Activated effector memory CD4-positive, alpha-beta T cell treated with Interleukin-2 at 50 U/mL for 16 hours (primary cell): ENCODE results near the gene UBAP1.
"Not testable (repeated sequence)": the region's sequence is repeated elsewhere in the genome, so short reads cannot be mapped to it uniquely, and the experiment has no call there.

ENCODE experiments used
- DNase-seq: peaks from one replicate; pipeline ENCODE4 v3.0.0-alpha.2; 2020

Gene UBAP1

DNA sequence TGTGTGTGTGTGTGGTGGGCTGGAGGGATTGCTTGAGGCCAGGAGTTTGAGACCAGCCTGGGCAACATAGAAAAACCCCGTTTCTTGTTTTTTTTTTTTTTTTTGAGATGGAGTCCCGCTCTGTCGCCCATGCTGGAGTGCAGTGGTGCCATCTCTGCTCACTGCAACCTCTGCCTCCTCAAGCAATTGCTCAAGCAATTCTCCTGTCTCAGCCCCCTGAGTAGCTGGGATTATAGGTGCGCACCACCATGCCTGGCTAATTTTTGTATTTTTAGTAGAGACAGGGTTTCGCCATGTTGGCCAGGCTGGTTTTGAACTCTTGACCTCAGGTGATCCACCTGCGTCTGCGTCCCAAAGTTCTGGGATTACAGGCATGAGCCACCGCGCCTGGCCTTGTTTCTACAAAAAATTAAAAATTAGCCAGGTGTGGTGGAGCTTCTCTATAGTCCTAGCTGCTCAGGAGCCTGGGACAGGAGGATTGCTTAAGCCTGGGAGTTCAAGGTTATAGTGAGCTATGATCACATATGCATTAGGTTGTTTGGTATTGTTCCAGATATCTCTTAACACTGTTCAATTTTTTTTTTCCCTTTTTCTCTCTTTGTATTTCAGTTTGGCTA lies 47.4 kb downstream of the UBAP1 start:
- DNase-seq, result not testable (repeated sequence)

DNA sequence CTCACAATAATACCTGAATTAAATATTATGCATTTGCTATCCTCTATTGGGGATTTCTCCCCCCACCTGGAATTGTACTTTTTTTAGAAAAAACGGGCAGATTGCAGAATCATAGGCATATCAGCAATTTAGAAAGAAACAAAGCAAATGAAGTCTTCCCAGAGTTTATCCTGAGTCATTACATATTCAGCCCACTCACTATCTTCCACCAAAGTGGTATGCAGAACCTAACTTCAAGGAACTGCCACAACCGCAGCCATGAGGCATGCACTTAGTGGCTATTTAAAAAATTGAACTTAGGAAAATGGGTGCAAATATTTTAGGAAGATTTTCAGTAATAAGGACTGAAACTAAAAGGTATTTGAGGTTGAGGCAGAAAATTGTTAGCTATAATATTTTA lies 48.6 kb downstream of the UBAP1 start:
- no peak for DNase-seq

DNA sequence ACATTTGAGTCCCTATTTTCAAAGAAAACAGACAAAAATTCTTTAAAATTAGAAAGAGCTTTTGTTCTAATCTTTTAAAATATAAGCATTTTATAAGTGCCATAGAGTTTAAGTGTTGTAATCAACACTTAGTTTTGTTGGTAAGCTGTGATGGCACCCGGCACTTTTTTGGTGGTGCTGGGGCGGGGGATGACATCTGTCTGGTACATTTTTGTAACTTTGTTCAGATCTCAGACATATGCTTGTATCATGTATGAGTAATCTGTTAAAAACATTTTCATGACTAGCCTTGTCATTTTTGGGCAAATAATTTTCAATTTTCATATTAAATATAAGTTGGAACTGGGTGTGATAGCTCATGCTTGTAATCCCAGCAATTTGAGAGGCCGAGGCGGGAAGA lies 51.7 kb downstream of the UBAP1 start:
- no peak for DNase-seq

DNA sequence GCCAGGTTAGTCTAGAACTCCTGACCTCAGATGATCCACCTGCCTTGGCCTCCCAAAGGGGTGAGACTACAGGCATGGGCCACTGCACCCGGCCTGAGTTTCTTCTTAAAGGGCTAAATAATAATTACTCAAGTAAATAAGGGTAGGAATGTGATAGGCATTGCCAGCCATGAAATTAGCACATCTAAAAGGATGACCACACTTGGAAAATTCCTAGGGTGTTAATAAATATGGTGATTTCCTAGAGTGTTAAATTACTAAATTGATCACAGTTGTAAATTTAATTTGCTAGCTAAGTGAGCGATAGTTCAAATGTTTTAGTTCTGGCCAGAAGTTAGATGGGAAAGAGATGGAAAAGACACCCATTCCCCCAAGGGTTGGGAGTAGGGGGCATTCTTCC lies 53.4 kb downstream of the UBAP1 start:
- DNase-seq, result no peak

DNA sequence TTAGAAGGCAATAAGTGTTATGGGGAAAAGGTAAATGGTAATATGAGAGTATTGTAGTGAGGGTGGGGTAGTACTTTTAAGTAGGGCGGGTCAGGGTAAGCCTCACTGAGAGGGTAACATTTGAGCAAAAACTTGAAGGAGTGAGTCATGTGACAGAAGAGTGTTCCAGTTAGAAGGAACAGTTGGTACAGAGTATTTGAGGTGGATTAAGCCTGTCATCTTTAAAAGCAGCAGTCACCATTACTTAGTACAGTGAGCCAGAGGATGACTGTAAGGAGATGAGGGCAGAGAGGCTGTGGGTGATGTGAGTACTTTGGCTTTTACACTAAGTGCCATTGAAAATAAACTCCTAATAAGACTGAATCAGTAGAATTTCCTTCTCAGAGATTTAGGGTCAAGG lies 54.8 kb downstream of the UBAP1 start:
- no peak for DNase-seq

DNA sequence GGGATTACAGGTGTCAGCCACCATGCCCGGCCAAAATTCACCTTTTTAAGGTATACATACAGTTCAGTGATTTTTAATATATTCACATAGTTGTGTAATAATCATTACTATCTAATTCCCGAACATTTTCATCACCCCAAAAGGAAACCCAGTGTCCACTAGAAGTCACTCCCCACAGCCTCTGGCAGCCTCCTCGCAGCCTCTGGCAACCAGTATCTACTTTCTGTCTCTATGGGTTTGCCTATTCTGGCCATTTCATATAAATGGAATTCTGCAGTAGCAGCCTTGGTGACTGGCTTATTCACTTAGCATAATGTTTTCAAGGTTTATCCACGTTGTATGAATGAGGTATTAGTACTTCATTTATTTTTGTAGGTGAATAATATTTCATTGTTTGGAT lies 59.0 kb downstream of the UBAP1 start:
- no peak for DNase-seq

DNA sequence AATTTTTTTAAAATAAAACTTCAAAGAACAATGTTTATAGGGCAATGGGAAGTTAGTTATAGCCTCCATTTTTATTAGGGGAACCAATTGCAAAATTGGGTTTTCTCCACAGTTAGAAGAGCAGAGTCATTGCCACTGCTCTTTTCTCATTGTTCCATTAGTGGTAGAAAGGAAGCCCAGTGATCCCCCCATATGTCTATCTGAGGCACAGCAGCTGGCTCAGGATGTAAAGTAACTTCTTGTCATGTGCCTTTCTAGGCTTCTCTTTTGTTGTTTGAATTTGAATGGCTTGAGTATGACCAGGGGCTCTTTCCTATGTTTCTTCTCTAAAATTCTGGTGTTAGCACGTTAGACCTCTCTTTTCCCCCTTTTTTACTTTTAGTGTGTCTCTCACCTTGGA lies 61.2 kb downstream of the UBAP1 start:
- DNase-seq, result no peak

DNA sequence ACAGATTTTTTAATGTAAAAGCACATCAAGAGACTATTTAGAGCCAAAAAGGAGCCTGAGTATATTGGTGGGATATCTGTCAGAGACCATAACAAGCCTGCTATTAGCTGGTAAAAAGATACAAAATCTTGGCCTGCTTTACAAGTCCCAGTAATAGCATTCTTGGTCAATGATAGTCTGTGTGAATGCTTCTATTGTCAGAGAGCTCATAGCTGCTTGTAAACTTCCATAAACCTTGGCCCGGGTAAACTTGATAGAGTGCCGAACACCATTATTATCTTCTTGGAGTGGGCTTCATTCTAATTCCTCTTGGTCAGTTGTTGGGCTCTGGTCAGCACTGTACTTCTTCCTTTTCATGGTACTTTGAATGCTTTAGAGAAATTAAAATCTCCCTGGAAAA lies 64.0 kb downstream of the UBAP1 start:
- no peak for DNase-seq

DNA sequence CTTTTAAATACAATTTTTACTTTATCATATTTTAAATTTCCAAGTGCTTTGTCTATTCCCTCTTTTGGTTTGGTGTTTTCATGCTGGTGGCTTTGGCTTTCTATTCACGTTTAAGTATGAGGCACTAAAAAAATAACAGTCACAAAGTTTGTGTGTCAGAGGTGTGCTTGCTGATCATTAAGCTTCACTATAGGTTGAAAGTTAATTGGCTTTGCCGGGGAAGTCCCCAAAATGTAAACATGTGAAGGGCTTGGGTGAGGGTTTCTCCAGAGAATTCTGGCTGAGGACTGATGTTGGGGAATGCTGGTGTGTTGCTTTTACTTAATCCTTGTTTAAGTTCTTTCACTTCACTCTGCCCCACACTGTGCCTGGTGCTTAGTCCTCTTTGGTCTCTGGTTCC lies 66.4 kb downstream of the UBAP1 start:
- DNase-seq, result not testable (repeated sequence)

DNA sequence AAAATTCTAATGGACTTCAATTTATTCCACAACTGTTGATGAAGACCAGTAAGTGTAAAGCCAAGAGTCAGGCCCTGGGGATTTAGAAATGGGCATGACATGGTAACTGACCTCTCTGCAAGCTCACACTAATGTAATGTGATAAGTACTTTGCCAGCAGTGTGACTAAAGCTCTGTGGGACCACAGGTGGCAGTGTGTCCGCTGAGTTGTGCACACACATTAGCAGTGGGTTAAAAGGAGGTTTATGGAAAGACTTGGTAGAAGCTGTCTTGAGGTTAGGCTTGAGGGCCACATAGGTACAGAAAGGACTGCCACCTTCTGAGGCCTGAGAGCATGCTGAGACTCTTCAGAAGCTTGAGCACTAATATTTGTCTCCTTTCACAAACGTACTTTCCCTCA lies 67.6 kb downstream of the UBAP1 start:
- DNase-seq, result no peak

DNA sequence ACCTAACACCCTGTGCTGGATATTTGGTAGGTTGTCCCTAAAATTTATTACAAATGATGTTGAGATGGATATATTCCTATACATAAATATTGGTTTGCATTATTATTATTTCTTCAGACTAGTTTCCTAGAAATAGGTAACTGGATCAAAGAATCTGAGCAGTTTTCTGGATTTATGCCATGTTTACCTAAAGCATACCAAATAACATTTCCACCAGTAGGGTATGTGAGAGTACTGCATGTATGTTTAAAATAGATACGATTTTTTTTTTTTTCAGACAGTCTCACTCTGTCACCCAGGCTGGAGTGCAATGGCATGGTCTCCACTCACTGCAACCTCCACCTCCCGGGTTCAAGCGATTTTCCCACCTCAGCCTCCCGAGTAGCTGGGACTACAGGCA lies 68.9 kb downstream of the UBAP1 start:
- DNase-seq, result not testable (repeated sequence)

DNA sequence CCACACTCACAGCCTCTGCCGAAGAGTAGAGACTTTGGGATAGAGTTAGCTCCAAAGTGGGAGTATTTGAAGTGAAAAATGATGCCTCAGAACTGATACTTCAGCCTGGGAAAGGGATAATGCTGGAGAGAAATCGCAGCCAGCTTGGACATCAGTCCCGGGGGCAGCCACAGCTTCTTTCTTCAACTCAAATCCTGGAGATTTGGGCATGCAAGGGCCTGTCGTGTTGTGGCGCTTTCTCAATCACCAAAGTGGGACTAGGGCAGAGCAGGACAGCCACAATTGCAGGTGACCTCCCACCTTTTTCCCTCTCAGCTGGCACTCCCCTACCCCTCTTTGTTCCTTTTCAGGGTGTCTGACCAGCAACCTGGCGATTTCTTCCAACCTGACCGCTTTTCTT lies 70.4 kb downstream of the UBAP1 start:
- no peak for DNase-seq

DNA sequence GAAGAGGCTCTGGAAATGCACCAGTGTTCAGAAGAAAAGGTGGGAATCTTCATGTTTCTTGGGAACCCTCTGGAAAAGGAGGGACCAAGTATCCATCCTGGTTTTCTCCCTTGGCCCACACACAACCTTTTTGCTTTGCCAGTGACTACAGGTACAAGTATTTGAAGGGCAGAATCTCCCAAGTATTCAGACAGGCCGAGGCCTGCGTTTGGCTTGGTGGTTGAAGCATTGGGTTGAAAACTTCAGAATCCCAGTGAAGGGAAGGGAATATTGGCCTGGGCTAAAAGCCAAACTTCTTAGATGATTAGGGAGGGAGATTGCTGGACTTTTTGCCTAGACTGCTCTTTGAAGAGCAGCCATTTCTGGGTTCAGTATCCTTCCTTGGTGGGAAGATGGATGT lies 71.9 kb downstream of the UBAP1 start:
- no peak for DNase-seq

DNA sequence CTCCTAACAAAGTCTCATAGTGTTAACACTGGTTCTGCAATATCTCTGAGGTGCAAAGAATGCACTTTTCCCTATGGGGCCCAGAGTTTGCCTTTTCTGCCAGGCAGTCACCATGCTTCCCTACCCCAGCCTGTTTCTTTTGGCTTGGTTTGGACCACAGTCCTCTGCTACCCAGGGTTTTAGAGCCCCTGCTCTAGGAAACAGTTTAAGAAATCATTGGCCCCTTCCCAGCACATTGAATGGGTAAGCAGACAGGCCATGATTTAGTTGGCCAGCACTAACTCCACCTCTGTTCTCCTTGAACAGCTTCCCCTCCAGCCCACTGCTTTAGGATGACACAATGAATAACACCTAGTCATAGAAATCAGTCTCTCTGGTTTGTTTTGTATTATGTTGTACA lies 73.2 kb downstream of the UBAP1 start:
- no peak for DNase-seq

DNA sequence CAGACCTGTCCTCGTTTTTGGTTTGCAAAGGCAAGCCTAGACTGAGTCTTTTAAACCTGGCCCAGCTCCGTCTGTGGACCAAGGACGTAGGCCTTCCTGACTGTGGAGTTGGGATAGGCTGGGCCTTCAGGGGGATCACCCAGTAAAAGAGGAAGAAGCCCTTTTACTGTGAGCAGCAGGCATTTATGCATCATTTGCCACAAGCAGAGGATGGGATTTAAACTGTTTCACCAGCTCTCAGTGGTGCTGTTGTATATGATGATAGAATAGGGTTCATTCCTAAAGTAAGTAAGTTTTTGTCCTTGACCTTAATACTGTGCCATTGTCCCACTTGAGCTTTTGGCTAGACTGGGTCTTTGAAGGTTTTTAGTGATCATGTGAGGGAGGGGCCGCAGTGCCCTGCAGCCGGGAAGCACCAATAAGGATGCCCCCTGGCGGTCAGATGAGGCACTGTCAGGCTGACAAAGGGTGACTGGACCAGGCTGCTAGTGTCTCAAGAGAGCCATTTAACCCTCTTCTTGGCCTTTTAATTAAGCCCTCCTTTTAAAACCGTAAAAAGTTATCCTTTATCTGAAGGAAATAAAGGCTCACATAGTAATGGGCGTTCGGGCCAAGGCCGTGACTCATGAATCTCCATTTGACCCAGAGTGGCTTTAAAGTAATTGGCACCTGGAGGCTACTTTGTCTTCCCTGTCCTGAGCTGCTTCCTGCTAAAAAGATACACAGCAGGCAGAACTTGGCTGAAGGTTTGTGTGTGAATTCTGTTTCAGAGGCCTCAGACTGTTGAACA lies 74.0 kb downstream of the UBAP1 start:
- DNase-seq, result peak; percentile 16

DNA sequence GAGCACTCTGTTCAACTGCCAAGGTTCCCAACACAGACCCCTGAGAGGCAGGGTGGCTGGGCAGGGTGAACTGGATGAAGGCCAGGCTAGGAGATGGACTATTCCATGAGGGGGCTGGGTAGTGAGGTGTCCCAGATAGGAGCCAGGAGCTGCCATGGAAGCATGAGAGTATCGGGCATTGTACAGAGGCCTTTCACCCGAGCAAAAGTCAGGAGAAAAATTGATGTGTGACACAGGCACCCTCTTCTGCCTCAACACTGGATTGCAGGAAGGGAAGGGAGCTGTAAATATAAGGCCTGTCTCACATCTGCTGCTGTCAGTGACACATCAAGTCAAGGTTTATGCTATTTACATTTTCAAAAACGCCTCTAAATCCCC lies 74.6 kb downstream of the UBAP1 start:
- DNase-seq, result no peak

DNA sequence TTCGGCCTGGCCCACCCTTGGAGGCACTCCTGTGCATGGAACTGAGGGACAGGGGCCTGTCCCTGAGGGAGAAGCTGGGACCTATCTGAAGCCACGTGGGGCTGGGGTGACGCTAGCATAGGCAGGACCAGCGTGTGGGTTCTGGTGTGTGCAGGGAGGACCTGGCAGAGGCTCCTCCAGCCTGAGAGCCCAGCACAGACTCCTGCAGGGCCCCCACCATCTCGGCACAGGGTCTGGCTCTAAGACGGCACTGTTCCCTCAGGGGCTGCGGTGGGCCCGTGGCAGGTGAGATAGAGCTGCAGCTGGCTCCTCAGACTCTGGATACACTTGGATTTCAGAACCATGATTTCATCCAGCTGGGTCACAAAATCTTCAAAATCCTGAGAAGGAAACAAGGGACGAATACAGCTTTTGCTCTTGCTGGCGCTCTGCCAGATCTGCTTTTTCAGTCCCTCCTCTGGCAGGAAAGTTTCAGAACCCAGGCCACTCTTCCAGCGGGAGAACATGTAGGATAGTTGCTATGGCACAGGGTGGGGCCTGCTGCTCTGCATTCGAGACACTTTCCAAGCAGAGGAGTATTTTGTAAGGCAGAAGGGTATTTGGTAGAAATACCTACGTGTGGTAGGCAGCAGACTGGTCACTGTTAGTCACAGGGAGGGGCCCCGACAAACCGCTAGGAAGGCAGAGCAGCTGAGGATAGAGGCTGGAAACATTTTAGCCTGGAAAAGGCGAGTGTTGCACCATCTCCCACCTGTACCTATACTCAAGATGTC lies 75.5 kb downstream of the UBAP1 start:
- DNase-seq, result no peak

DNA sequence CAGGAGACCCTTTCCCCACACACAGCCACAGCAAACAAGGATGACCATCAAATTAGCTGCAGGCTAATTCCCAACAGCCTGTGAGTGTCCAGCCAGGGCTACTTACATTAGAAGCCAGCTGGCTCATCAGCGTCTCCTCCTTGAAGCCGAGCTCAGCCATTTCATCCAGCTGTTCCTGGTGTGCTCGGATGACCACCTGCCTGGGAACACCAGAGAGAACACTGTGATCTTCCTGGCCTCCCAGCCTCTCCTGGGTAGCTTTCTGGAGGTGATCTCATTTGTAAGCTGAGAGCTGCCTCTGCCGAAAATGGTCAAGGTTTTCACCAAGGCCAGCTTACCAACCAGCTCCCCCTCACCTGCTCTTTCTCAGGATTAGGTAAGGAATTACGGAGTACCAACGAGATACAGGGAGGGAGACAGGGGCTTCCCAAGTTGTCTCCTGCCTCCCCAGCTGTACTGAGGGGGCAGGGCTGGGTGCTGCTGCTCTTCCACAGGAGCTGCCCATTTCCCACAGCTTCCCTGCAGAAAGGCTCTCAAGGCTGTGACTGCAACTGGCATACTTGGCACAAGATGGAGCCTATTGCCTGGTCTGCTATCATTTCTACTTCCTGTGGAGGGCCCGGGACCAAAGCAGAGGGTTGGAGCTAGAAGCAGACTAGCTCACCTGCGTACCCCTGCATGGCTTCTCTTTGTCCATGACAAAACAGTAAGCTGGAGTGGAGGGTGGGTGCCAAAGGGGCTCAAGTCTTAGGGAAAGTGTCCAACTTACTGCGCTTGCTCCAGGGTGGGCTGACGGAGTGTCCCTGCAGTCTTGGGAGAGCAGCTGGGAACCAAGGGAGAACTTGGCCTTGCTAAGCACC lies 76.4 kb downstream of the UBAP1 start:
- DNase-seq, result no peak

DNA sequence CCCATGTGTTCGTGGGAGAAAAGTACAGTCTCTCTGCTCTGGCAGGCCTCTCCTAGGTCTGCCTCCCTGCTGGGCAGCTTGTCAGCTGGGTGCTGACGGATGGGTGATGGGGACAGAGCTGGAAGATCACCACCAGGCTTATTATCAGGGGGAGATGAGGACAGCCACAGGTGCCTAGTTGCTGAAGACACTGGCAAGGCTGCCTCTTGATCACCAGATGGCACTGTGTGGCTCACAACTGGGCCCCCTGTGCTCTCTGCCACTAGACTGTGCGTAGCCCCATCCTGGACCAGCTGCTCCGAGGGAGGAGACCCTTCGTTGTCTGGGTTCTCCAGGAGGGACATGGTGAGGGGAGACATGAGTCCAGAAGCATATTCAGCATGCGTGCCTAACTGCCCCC lies 77.3 kb downstream of the UBAP1 start:
- no peak for DNase-seq

DNA sequence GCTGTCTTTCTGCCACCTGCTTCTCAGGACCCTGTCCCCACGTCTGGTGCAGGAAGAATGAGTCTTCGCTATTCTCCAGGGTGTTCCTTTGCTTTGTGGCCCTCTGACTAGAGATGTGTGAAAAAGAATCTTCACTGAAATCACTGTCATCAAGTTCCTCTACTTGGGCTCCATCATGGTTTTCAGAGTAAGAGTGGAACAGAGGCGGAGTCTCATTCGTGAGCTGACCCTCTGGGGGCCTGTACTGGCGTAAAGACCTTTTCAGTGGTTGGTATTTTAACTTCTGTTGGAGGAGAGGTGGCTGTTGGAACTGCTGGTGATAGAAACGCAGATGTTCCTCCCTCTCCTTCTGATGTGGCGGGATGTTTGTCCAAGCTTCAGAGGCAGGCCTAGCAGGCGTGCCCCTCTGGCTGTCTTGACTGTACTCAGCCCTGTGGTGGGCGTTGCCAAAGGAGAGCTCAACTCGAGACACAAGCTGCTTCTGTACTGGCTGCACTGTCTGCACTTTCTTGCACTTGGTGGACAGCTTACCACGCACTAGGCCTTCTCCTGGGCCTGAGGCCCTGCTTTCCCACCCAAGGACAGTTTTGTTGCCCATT lies 78.2 kb downstream of the UBAP1 start:
- DNase-seq, result no peak

DNA sequence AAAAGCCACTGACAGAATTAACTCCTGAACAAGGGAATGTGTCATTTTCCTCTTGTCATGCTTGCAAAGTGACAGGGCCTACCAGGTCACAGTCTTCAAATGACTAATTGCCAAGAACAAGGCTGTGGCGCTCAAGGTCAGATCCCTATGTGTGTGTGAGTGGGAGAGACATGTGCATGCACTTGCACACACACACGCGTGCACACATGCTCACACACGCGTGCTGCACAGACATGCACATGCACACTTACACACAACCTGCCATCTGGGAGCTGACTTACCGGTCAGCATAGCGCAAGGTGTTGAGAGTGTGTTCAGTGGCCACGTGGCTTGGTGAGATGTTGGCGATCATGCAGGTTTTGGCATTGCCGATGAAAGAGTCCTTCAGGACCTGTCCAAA lies 80.5 kb downstream of the UBAP1 start:
- no peak for DNase-seq

DNA sequence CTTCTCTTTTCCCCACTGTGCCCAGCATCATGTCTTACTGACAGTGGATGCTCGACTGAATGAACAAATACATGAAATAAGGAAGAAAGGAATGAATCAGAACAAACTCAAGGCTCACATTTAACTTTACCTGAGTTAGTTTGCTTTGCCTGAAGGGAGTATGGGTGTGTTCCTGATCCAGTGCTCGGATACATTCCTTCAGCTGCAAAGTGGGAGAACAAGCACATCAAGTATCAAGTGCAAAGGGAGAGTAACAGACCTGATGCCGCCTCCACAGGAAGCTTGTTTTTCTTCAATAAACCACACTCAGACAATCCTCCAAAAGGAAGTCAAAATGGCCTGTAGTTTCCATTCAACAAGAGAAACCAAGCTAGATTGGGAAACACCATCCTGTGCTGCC lies 84.1 kb downstream of the UBAP1 start:
- DNase-seq, result no peak

DNA sequence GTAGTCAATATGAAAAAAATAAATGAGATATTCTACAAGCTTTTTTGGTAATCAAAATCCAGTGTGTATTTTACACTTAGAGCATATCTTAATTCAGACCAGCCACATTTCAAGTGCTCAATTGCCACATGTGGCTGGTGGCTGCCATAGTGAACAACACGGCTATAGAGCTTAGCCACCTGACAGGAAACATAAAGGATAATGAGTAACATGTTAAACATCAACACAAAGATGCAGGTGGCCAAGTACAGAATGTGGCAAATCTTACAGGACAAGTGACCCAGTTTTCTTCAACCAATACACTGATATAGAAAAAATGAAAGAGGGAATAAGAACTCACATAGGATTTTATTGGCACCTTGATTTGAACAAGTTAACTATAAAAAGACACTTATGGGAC lies 88.8 kb downstream of the UBAP1 start:
- DNase-seq, result no peak
